Activated CD8-positive, alpha-beta memory T cell treated with anti-CD3 and anti-CD28 coated beads for 24 hours (primary cell): ENCODE measurements around the gene RPS24.

Experiments
- DNase-seq: peaks from one replicate; pipeline ENCODE4 v3.0.0-alpha.2; 2020

Gene RPS24

DNA sequence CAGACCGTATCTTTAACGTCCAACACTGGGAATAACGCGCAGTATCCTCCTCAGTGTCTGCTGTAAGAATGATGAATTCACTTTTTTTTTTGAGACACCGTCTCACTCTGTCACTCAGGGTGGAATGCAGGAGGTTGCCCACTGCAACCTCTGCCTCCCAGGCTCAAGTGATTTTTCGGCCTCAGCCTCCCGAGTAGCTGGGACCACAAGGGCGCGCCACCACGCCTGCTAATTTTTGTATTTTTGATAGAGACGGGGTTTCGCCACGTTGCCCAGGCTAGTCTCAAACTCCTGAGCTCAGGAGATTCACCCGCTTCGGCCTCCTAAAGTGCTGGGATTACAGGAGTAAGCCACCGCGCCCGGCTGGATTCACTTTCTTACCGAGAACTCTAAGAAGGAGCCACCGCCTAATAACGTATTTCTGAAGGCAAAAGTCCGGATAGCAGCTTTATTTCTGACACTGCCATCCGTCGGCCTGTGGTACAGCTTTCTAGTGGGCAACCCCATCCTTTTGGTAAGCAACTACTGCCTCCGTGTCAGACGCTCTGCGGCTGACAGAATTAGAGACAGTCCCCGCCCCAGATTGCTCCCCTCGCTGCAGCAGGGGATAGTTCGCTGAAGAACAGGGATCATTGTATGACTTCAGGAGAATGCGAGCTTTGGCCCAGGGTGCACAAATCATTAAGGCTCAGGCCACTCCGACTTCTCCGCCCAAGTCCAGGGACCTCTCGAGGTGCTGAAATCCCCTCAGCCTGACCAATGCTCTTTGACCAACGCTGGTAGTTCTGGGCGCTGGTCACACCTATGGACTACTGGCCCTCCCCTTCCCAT is 5.0 kb upstream of the RPS24 start:
- no peak for DNase-seq

DNA sequence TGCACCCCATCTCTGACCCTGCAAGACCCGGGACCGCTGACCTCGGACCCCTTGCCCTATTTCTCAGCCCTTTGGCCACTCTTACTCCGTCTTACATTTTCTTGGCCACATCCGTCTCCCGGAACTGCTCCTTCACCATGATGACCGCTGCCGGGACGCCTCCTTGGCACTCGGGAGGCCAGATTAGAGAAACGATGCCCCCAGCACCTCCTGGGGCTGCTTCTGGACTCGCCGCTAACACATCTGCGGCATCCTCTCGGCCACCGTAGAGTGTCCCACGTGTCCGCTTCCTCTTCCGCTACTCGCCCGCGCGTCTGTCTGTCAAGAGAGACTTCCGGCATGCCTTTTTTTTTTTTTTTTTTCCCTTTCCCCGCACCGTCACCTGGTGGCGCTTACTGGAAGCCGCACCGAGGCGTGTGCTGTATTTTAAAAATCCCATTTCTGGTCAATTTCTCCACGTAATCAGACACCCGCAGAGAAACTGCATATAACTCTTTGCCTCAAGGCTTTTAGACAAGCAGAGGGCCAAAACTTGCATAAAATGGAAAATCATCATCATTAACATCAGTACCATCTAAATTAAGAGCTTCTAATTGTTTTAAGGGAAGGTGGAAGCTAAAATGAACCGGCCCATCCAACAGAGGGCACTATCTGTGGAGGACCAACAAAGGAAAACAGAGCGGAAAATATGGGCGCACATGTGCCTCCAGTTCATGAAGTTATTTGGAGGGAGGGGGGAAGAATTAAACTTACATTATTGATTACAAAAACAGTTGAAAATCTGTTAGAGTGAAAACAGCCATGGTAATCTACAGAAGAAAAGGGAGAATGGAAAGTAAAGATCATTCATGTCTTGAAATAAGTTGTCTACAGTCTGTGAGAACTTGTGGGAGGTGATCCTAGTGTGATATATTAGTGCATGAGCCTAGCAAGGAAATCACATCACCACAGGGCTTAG is 4.1 kb upstream of the RPS24 start, which contains the start of gene POLR3A:
POLR3A (minus strand) TSS at position 247 of the 958 bp plus-strand sequence; CDS start at position 139, 108 bp downstream.
- DNase-seq, result peak; percentile 94

DNA sequence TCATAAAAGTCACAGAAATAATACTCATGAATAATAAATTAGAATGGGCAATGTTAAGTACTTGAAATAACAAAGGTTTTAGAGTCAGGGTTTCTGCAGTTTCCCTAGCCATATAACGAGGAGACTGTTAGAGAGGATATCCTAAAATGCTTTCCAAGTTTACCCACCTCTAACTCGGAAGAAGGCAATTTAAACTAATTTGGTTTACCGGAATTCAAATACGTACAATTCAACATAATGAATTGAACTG is 351 bp upstream of the RPS24 start:
- DNase-seq, result no peak

DNA sequence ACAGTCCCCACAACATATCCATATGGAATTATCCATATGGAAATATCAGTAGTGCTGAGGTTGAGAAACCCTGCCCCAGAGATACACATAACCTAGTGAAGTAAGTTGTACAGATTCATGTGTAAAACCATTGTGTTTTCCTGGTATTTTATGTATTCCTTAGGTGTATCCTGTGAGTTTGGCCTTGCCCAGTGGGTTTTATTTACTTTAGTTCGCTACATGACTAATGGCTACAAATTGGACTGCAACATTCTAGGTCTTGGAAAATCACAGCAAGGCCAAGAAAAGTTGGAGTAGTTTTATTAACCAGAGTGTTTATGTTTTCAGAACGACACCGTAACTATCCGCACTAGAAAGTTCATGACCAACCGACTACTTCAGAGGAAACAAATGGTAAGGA is 1.4 kb downstream of the RPS24 start:
- no peak for DNase-seq

DNA sequence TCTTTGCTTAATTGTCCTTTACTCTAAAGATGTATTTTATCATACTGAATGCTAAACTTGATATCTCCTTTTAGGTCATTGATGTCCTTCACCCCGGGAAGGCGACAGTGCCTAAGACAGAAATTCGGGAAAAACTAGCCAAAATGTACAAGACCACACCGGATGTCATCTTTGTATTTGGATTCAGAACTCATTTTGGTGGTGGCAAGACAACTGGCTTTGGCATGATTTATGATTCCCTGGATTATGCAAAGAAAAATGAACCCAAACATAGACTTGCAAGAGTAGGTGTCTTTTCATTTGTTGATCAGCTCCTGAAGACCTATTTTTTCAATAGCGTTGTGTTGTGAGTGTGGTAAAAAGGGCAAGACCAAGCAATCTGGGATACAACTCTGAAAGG is 1.8 kb downstream of the RPS24 start:
- DNase-seq, result no peak

DNA sequence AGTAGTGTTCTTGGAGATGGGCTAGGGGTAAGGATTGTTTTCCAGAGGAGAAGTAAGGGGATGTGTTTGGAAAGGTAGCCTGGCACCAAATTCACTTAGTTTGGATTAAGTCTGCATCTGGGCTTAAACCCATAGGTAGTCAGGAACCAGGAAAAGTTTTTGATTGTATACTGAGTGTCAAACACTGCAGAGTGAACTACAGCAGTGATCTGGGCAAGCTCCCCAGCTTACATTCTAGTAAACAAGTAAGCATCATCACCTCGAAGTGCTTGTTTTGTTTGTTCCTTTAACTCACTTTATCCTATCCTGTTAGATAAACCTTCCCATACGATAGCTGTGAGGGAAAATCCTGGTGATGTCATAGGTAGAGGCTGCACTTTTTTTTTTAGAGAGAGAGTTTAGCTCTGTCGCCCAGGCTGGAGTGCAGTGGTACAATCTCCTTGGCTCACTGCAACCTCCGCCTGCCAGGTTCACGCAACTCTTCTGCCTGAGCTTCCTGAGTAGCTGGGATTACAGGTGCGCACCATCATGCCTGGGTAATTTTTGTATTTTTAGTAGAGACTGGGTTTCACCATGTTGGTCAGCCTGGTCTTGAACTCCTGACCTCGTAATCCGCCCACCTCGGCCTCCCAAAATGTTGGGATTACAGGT is 2.4 kb downstream of the RPS24 start:
- no peak for DNase-seq

DNA sequence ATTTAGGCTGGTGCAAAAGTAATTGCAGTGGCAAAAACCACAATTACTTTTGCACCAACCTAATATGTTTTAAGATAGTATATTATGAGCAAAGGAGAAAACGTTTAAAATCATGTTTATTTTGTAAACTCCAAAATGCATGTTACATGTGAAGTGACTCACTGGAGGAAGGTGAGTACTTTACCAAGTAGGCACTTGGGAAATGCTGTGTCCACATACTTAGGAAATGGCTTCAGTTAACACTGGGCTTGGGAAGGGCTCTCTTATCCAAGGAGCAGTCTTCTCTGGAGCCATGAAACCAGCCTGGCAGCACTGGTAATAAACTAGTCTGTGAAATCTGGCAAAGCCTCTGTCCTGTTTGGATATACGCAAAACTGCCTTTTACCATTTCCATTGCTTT is 4.4 kb downstream of the RPS24 start:
- no peak for DNase-seq

DNA sequence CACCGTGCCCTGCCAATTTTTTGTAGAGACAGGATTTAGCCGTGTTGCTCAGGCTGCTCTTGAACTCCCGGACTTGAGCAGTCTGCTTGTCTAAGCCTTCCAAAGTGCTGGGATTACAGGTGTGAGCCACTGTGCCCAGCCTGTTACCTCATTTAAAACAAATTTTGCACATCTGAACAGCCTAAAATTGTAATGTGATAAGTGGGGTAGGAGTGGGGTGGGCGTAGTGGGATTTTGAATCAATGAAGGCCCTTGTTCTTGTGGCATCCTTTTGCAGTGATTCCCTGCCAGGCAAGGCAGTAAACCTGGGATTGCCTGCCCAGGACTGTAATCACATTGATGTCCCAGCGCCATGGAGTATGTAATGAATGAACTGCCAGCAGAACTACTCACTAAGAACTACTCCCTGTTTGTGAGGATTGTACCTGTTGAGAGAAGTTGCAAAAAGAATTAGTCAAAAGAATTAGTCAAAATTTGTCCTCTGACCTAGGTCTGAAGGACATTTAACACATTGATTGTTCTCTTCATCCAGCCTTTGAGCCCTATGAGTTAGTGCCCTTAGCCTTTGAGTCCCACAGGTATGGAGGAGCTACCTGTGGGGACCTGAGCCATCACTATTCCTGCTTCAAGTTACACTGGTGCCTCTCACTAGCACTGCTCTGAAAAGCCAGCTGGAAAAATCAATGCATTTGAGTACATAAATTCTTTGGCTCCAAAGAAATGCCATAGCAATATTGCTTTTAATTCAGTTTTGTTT is 5.3 kb downstream of the RPS24 start:
- DNase-seq, result no peak

DNA sequence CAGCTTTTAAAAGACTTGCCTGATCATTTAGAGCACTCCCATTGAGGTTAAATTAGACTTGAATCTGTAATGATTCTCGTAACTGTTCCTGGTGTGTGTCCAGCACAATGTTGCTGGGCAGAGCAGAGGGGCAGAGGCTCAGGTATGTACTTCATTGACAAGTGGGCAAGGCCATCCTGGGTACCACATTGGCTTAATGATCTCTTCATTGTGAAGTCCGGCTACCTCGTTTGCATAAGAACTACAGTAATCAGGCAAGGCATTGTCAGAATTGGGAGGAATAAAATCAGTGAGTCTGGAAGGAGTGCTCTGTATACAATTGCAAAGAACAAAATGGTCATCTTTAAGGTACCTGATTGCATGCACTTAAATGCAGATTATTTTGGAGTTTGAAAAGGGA is 6.1 kb downstream of the RPS24 start:
- DNase-seq, result no peak

DNA sequence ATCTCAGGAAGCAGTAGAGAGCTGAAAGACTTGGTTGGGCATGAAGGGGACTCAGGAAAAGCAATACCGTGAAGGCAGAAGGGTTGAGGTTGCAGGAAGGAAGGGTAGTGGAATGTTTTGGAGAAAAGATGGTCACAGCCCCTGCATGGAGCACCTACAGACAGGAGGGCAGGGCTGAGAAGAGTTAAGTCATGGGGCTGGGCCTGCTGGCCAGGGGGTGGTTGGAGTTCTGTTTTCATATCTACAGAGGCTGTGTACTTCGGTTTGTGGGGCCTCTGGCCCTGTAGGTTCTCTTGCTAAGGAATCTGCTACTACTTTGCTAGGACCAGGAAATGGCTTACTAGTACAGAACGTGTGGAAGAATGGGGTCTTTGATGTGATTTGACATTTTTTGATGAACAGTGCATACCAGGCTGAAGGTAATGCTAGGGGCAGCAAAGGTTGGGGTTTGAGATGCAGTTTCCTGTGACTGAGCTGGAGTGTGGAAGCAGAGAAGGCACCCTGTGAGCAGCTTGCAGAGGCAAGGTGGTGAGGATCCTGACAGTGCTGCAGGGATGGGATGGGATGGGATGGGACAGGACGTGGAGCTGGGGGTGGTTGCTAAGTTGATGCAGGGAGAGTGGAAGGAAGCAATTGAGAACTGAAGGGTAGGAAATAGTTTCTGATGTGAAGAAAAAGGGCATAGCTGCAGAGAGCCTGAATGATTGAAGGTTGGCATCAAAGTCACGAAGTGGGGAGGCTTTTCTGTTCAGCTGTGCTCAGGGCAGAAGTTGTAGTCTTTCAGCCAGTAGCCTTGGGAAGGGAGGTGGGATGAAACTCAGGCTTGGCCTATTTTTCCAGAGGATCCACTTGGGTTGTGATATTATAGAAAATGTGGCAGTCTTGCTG is 7.8 kb downstream of the RPS24 start:
- DNase-seq, result no peak

DNA sequence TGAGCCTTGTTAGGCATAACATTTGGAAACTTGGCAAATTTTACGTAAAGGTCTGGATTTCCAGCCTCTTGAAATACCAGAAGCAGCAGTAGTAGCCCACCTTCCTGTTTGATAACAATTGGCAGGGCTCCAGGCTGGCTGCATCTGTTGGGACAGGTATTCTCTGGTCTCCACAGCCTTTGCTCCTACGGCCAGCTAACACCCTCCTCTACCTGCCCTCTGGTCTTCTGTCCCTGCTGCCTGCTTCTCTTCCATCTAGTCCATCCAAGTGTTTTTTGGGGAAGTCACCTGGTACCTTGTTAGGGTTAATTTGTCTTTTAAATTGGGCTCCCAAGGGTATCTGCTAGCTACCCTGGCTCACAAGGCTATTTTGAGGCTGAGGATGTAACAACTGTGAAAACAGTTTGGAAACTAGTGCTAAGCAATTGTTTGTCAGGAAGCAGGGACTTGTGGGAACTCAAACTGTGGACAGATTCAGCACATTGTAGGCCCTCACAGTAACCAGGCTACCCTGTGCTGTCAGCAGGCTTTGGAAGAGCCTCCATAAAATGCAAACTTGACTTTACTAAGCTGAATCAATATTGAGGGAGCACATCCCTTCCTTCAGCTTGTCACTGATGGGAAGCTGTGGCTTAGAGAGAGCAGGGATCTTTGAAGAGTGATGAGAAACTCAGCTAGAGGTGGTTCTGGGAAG is 8.5 kb downstream of the RPS24 start:
- DNase-seq, result peak; percentile 64

DNA sequence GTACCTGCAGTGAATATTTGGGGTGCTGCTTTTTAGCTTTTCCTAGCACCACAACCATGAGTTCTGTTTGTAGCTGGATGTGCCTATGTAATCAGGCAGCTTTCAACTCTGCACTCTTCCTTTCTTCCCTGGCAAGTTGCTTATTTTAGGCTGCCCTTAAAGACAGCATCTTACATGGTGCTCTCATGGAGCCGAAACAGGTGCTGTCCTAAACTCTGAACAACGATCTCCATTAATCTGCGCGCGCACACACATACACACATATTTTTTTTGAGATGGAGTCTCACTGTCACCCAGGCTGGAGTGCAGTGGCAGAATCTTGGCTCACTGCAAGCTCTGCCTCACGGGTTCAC is 9.1 kb downstream of the RPS24 start:
- no peak for DNase-seq

DNA sequence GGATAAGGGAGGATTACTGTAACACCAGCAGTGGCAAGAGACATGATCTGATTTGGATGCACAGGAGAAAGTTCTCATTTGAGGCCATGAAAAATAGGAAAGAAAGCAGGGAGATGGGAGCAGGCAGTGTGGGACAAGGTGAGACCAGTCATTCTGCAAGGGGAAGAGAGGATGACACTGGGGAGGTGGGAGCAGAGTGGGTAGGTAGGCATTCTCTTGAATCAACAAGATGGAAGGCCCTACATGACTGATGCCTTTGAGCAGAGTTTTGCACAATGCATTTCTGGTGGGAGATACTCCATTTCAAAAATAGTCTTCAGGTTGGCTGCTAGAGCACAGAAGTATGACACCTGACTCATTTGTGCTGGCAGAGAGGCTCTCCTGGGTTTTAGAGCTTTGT is 10.5 kb downstream of the RPS24 start:
- no peak for DNase-seq

DNA sequence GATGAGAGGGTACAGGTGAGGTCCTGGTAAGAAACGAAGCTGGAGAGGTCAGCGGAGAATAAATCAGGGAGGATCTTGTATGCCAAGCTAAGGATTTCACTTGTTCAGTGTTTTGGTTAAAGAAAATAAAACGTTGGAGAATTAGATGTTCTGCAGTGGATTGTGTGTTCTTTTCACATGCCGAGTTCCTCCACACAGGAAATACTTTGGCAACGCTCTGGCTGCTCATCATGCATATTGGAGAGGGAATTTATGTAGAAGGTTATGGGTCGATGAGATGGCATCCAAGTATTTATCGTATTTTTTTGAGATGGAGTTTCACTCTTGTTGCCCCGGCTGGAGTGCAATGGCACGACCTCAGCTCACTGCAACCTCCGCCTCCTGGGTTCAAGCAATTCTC is 11.0 kb downstream of the RPS24 start:
- no peak for DNase-seq

DNA sequence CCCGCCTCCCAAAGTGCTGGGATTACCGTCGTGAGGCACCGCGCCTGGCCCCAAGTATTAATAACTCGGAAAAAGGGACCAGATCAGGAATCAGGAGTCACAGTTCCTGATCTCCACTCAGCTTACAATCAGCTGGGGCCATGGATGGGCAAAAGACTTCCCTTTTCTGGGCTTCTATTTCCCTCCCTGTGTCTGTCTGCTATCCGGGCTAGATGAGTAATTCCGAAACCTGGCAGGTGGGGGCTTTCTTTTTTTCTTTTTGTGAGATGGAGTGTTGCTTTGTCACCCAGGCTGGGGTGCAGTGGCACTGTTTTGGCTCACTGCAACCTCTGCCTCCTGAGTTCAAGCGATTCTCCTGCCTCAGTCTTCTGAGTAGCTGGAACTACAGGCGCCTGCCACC is 11.6 kb downstream of the RPS24 start:
- DNase-seq, result no peak

DNA sequence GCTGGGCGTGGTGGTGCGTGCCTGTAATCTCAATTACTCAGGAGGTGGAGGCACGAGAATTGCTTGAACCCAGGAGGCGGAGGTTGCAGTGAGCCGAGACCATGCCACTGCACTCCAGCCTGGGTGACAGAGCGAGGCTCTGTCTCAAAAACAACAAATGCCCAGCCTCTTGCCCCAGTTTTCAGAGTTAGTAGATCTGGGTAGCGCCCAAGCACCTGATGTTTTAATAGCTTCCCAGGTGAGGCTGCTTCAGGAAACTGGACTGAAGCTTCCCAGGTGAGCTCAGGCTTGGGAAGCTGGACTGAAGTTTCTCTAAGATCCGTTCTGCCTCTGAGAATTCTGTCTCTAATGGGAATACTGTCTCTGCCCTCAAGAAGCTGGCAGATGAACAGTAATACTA is 12.2 kb downstream of the RPS24 start:
- DNase-seq, result no peak

DNA sequence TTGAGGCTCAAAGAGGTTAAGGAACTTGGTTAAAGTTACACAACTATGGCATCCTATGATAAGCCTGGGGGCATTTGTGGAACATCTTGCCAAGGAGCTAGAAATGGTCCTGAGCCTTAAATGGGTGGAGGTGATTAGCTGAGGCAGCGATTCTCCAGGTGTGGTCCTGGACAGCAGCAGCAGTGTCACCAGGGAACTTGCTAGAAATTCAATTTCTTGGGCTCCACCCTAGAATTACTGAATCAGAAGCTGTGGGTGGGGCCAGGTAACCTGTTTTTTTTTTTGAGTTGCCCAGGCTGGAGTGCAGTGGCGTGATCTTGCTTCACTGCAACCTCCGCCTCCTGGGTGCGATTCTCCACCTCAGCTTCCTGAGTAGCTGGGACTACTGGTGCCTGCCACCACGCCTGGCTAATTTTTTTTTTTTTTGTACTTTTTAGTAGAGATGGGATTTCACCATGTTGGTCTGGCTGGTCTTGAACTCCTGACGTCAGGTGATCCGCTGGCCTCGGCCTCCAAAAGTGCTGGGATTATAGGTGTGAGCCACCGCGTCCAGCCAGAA is 13.1 kb downstream of the RPS24 start:
- DNase-seq, result no peak

DNA sequence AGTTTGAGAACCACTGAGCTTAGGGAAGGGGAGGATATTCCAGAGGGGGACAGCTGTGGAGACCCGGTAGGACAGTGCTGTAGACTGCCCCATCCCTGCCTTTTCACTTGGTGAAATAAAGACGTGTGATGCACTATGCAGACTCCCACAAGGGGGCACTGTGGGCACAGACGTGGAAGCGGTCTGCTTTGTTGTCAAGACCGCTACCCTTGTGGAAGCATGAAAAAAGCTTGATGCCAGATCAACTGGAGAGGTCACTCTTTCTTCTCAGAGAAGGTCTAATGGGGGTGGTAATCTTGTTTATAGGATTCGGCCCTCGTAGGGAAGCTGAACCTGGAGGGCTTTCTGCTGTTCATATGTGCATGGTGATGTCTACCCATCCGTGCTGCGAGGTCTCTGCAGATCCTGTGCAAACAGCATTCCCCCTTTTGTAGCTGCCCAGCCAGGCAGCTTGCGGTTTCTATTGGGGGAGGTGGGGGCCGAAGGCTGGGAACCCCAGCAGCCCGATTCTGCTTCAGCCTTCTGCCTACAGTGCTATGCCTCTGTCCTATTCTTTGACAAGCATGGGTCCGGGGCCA is 13.7 kb downstream of the RPS24 start:
- peak; percentile 93 for DNase-seq

DNA sequence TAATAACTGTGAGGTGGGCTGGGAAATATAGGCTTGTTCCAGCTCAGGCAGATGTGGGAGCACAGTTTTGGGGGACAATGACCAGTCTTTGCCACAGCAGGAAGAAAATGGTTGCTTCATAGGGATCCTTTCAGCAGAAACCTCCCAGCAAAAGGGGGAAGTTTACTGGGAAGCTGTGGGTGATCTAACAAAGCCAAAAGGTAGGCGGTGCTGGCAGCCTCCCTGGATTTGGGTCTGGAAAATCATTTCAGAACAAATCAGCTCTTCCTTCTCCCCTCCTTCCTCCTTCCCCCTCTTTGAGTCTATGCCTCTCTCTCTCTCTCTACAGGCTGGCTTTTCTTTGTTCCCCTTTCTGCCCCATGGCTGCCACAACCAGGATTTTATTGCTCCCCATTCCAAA is 16.2 kb downstream of the RPS24 start:
- no peak for DNase-seq

DNA sequence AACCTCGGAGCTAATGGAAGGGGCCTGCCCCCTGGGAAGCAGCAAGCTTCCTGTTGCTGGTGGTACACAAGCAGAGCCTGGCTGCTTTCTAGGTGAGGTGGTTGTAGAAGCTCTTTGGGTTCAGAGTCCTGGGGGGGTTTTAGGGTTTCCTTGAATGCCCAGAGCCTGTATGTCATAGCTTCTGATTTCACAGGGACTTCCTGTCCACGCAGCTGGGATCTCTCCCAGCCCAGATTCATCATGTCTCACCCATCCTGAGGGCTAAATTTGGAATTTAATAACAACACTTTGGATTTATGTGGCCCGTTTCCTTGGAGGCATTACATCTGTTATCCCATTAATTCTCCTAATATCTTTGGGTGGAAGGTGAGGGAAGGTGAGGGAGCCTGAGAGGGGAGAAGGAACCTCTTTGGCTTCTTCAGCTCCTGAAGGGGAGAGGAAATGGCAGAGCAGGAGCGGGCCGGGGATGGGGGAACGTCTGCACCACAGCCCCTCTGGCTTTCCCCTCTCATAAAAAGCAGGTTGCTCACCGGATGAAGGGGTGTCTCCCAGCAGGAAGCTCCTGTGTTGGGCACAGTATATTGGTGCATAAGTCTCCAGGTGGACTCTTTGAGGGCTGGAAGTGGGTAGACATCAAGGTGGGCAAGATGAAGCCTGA is 19.7 kb downstream of the RPS24 start:
- DNase-seq, result no peak
